Measurements from ENCODE around the gene CYP4F8.

CYP4F8 gene

DNA sequence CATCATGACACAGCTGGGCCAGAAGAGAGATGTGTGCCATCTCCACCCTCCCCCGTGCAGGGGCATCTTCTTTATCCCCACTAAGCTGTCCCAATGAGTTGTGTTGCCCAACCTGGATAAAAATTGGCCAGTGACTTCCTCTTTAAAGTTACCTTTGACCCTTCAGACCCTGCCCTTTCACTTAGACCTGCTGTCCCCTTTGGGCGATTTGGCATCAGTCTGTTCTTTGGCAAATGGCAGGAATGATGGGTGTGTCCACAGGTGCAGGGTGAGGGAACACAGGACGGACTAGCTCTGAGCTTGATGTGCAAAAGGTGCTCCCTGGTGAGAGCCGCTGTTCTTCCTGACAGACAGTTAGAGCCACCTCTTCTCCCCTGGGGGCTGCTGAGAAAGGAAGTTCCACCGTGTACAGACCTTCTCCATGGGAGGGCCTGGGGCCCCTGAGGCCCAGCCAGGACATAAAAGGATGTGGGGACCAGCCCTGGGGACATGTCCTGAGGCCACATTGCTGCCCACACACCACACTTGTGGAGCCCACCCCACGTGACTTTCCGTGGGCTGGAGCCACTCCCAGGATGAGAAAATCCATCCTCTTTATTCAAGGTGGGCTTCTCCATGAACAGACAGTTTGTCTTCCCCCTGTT lies 1.7 kb downstream of the CYP4F8 start:
- ChIA-PET CTCF (no interaction called here), POLR2A (ENCODE audit: low non-redundant PET) (no interaction called here)
- no peak overlapping the region for H3K27ac ChIP-seq
- TF ChIP-seq CTCF (conservative IDR thresholded peaks at IDR 0.05; ENCODE audit: low read depth) = no peak
- DNase-seq (ENCODE audit: low spot score) = no peak

DNA sequence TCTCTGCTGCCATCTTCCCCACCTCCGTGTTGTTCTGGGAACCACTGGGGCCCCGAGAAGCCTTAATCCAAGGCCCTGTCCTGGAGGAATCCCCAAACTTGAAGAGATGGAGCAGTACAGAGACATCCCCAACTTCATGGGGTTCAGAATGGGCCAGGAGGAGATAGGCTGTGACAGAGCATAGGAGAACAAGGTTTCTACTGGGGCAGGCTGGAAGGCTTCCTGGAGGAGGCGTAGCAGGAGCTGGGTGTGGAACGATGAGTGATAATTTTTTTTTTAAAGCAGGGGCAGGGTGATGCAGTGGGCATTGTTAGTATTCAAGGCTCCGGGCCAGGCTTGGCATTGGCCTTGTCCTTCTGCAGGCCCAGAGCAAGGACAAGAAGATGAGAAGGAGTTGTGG lies 3.3 kb downstream of the CYP4F8 start:
- ChIA-PET CTCF (interaction anchor here (0.7 kb wide), 1 partner anchor 416 kb away, joined by 3 read pairs; no protein-coding TSS in a partner anchor), POLR2A (ENCODE audit: low non-redundant PET) (no interaction called here)
- H3K27ac ChIP-seq = no peak overlapping the region
- DNase-seq (ENCODE audit: low spot score) = no peak
- TF ChIP-seq CTCF (conservative IDR thresholded peaks at IDR 0.05; ENCODE audit: low read depth) = no peak

DNA sequence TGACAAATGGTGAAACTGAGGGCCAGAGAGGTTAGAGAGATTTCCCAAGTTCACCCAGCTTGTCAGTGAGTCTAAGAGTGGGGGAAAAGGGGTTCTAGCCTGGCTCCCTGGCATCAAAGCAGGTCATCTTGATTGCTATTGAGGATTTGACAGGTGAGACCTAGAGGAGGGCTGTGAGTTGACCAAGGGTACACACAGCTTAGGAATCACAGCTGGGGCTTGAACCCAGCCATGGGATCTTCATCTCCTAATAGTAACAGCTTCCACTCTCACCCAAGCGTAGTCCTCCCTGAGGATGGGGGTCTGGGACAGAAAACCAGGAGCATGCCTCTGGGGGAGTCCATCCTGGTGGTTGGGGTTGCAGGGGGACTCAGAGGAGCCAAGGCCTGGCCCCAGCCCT lies 6.8 kb downstream of the CYP4F8 start:
- no peak for TF ChIP-seq CTCF (conservative IDR thresholded peaks at IDR 0.05; ENCODE audit: low read depth)
- CTCF ChIA-PET = no interaction called here
- H3K27ac ChIP-seq = no peak overlapping the region
- POLR2A ChIA-PET (ENCODE audit: low non-redundant PET) = no interaction called here
- DNase-seq (ENCODE audit: low spot score) = no peak

DNA sequence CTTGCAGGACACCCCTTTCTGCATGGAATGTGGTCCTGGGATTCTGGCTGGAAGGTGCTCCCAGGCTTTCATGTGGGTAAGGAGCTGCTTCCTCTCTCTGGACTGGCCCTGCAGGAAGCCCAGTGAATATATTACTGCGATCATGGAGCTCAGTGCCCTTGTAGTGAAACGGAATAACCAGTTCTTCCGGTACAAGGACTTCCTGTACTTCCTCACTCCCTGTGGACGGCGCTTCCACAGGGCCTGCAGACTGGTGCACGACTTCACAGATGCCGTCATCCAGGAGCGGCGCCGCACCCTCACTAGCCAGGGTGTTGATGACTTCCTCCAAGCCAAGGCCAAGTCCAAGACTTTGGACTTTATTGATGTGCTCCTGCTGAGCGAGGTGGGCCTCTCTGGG lies 8.0 kb downstream of the CYP4F8 start:
- H3K27ac ChIP-seq = no peak overlapping the region
- CTCF ChIA-PET = interaction anchor here (0.5 kb wide), 1 partner anchor 465 kb away, joined by 3 read pairs; no protein-coding TSS in a partner anchor
- TF ChIP-seq CTCF (conservative IDR thresholded peaks at IDR 0.05; ENCODE audit: low read depth) = no peak
- POLR2A ChIA-PET (ENCODE audit: low non-redundant PET) = no interaction called here
- no peak for DNase-seq (ENCODE audit: low spot score)

DNA sequence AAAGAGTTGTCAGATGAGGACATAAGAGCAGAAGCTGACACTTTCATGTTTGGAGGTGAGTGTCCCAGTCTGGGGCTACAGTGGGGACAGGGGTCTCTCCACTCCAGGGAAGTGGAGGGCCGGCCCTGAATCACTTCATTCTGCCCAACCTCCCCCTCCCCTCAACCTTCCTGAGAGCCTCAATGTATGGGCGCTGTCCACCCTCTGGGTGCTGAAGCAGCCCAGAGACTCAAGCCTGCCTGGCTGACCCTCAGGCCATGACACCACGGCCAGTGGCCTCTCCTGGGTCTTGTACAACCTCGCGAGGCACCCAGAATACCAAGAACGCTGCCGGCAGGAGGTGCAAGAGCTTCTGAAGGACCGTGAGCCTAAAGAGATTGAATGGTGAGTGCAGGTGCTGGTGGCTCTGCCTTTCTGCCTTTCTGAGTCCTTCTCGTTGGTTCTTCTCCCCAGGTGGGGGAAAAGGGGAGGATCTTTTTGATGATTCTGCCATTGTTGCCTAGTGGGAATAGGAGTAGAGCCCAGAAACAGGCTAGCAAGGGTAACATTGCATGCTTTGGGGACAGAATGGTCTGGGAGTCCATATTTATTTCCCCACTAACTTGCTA lies 8.8 kb downstream of the CYP4F8 start:
- TF ChIP-seq CTCF (conservative IDR thresholded peaks at IDR 0.05; ENCODE audit: low read depth) = no peak
- POLR2A ChIA-PET (ENCODE audit: low non-redundant PET) = no interaction called here
- DNase-seq (ENCODE audit: low spot score) = no peak
- CTCF ChIA-PET = interaction anchor here (0.5 kb wide), 1 partner anchor 28 kb away, joined by 3 read pairs; no protein-coding TSS in a partner anchor
- no peak overlapping the region for H3K27ac ChIP-seq

- ChIA-PET POLR2A (ENCODE audit: low non-redundant PET) (no interaction called here), CTCF (interaction anchor here (0.6 kb wide), 2 partner anchors 510 to 553 kb away, joined by 3 read pairs; no protein-coding TSS in a partner anchor)
- TF ChIP-seq CTCF (conservative IDR thresholded peaks at IDR 0.05; ENCODE audit: low read depth) = no peak
These were observed 13.4 kb downstream of the CYP4F8 start for GRCh38 chr19:15628236-15629002.

More at GRCh38 chr19:15628236-15629002, 13.4 kb downstream of the CYP4F8 start:
- no peak for DNase-seq (ENCODE audit: low spot score)
- no peak overlapping the region for H3K27ac ChIP-seq

Measured in RWPE1 (cell line).